Measurements from ENCODE around the gene FAM53C.

The FAM53C gene

GRCh38 chr5:138369706-138370105, 31.6 kb downstream of the FAM53C start:
- peaks cover 12% of the 10 kb centered on the region for H3K4me1 ChIP-seq (ENCODE audit: insufficient read depth, low read length, severe bottlenecking)
- no peaks in the 10 kb centered on the region for H3K9me3 ChIP-seq (ENCODE audit: low read length)
- TF ChIP-seq EZH2 (IDR thresholded peaks at IDR 0.05; ENCODE audit: borderline replicate concordance, low read length) (no peak), CTCF (IDR thresholded peaks at IDR 0.05; ENCODE audit: low read length) (no peak)
- peaks cover 24% of the 10 kb centered on the region; the same call in 1 of the 2 replicates for H3K36me3 ChIP-seq (ENCODE audit: insufficient read depth, low read length)
- no peak overlapping the region for H3K4me2 ChIP-seq (ENCODE audit: low read length)
- H4K20me1 ChIP-seq (ENCODE audit: insufficient read depth, low read length), result no peaks in the 10 kb centered on the region
- H3K27me3 ChIP-seq (ENCODE audit: insufficient read depth, low read length), result no peaks in the 10 kb centered on the region
- peaks cover 74% of the 10 kb centered on the region for H3K79me2 ChIP-seq (ENCODE audit: insufficient read depth, low read length)
- H3F3A ChIP-seq (ENCODE audit: insufficient read depth, low read length), result no peaks in the 10 kb centered on the region
- no peaks in the 10 kb centered on the region for H3K9me2 ChIP-seq (ENCODE audit: low read depth, low read length)
- H3K27ac ChIP-seq (ENCODE audit: low read depth, low read length, poor library complexity, severe bottlenecking), result no peak overlapping the region
- H2AFZ ChIP-seq (ENCODE audit: low read length), result no peak overlapping the region
- H3K4me3 ChIP-seq (ENCODE audit: low read depth, low read length, poor library complexity, severe bottlenecking), result no peak overlapping the region
- no peak overlapping the region for H3K9ac ChIP-seq (ENCODE audit: low read length)

- Histone ChIP-seq H2AFZ (ENCODE audit: low read length) (no peak overlapping the region), H3K9ac (ENCODE audit: low read length) (no peak overlapping the region), H3K4me3 (ENCODE audit: low read depth, low read length, poor library complexity, severe bottlenecking) (no peak overlapping the region), H3K27me3 (ENCODE audit: insufficient read depth, low read length) (no peaks in the 10 kb centered on the region), H4K20me1 (ENCODE audit: insufficient read depth, low read length) (no peaks in the 10 kb centered on the region), H3K27ac (ENCODE audit: low read depth, low read length, poor library complexity, severe bottlenecking) (no peak overlapping the region), H3K36me3 (ENCODE audit: insufficient read depth, low read length) (peaks cover 28% of the 10 kb centered on the region; the same call in 1 of the 2 replicates), H3K4me2 (ENCODE audit: low read length) (no peak overlapping the region), H3F3A (ENCODE audit: insufficient read depth, low read length) (no peaks in the 10 kb centered on the region), H3K9me3 (ENCODE audit: low read length) (no peaks in the 10 kb centered on the region), H3K79me2 (ENCODE audit: insufficient read depth, low read length) (peaks cover 69% of the 10 kb centered on the region), H3K4me1 (ENCODE audit: insufficient read depth, low read length, severe bottlenecking) (peaks cover 12% of the 10 kb centered on the region), H3K9me2 (ENCODE audit: low read depth, low read length) (no peaks in the 10 kb centered on the region)
- TF ChIP-seq CTCF (IDR thresholded peaks at IDR 0.05; ENCODE audit: low read length) (no peak), EZH2 (IDR thresholded peaks at IDR 0.05; ENCODE audit: borderline replicate concordance, low read length) (no peak)
These were observed 32.5 kb downstream of the FAM53C start for GRCh38 chr5:138370537-138370936.

GRCh38 chr5:138371454-138371853, 33.4 kb downstream of the FAM53C start:
- Histone ChIP-seq H3K9me3 (ENCODE audit: low read length) (no peaks in the 10 kb centered on the region), H3K27me3 (ENCODE audit: insufficient read depth, low read length) (no peaks in the 10 kb centered on the region), H3K36me3 (ENCODE audit: insufficient read depth, low read length) (peaks cover 34% of the 10 kb centered on the region), H3K4me2 (ENCODE audit: low read length) (no peak overlapping the region), H3K79me2 (ENCODE audit: insufficient read depth, low read length) (peaks cover 61% of the 10 kb centered on the region), H3K9me2 (ENCODE audit: low read depth, low read length) (no peaks in the 10 kb centered on the region), H4K20me1 (ENCODE audit: insufficient read depth, low read length) (no peaks in the 10 kb centered on the region), H3K27ac (ENCODE audit: low read depth, low read length, poor library complexity, severe bottlenecking) (no peak overlapping the region), H3K4me1 (ENCODE audit: insufficient read depth, low read length, severe bottlenecking) (peaks cover 10% of the 10 kb centered on the region), H3K4me3 (ENCODE audit: low read depth, low read length, poor library complexity, severe bottlenecking) (no peak overlapping the region), H3F3A (ENCODE audit: insufficient read depth, low read length) (no peaks in the 10 kb centered on the region), H2AFZ (ENCODE audit: low read length) (no peak overlapping the region), H3K9ac (ENCODE audit: low read length) (no peak overlapping the region)
- TF ChIP-seq EZH2 (IDR thresholded peaks at IDR 0.05; ENCODE audit: borderline replicate concordance, low read length) (no peak), CTCF (IDR thresholded peaks at IDR 0.05; ENCODE audit: low read length) (no peak)
